ENCODE data around the gene FBLN5. TPM values are rescaled to one million over a fixed set of nuclear protein-coding genes. Genes with fewer than 3 reads are reported as not detected.

The FBLN5 gene
- total RNA-seq, 4 donors from 2014 or later: 19.6 to 36.8 (median 27.3) TPM

DNA sequence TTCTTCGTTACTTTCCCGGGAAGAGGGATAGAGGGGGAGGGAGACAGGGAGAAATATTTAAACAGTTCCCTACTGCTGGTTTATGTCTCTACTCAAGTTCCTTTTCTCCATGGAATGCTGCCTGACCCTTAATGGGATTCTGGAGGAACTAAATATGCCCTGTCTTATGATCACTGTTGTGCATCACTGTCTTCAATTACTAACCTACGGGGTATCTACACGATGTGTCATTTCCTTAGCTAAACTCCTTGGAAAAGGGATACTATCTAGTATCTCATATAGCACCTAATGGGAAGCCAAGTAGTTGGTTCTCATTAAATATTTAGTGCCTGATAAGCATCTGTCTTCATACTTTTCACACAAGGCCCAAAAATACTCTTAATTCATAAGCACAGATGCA, 37.5 kb upstream of the FBLN5 start:
- Histone ChIP-seq H3K9me3 (no peaks in the 10 kb centered on the region), H3K27ac (peak overlapping the region in 2 of 4 donors; percentile 20 to 42), H3K4me3 (no peak overlapping the region), H3K4me1 (peaks cover 8 to 23% of the 10 kb centered on the region in 2 donors), H3K27me3 (no peaks in the 10 kb centered on the region), H3K36me3 (peaks cover 0 to 45% of the 10 kb centered on the region in 2 donors)
- no peak for TF ChIP-seq POLR2A (IDR thresholded peaks at IDR 0.05)
- TF ChIP-seq, protein P1, sequence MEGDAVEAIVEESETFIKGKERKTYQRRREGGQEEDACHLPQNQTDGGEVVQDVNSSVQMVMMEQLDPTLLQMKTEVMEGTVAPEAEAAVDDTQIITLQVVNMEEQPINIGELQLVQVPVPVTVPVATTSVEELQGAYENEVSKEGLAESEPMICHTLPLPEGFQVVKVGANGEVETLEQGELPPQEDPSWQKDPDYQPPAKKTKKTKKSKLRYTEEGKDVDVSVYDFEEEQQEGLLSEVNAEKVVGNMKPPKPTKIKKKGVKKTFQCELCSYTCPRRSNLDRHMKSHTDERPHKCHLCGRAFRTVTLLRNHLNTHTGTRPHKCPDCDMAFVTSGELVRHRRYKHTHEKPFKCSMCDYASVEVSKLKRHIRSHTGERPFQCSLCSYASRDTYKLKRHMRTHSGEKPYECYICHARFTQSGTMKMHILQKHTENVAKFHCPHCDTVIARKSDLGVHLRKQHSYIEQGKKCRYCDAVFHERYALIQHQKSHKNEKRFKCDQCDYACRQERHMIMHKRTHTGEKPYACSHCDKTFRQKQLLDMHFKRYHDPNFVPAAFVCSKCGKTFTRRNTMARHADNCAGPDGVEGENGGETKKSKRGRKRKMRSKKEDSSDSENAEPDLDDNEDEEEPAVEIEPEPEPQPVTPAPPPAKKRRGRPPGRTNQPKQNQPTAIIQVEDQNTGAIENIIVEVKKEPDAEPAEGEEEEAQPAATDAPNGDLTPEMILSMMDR (IDR thresholded peaks at IDR 0.05 in 4 of 5, conservative IDR thresholded peaks at IDR 0.05 in 1 of 5): no peak
- no peak for DNase-seq
- no peak for ATAC-seq
- in situ Hi-C loops (cut with MboI; ENCODE audit: low sequenced_read_pairs in 4 of 4): no loop called here
- intact Hi-C loops (cut with DNase I; ENCODE audit: low total_unique reads): no loop called here

- Histone ChIP-seq H3K27me3 (no peaks in the 10 kb centered on the region), H3K4me1 (peaks cover 8 to 32% of the 10 kb centered on the region in 2 donors), H3K9me3 (no peaks in the 10 kb centered on the region), H3K36me3 (peaks cover 0 to 33% of the 10 kb centered on the region in 2 donors), H3K27ac (no peak overlapping the region), H3K4me3 (no peak overlapping the region)
- in situ Hi-C loops (cut with MboI; ENCODE audit: low sequenced_read_pairs in 4 of 4) (no loop called here), intact Hi-C loops (cut with DNase I; ENCODE audit: low total_unique reads) (no loop called here)
- ATAC-seq: no peak
- no peak for DNase-seq
- no peak for TF ChIP-seq POLR2A (IDR thresholded peaks at IDR 0.05)
Measured at GRCh38 chr14:91983588-91983987, 36.1 kb upstream of the FBLN5 start.

- H3K4me3 ChIP-seq: no peak overlapping the region
- DNase-seq: peak in 1 of 2 donors; percentile 9
- in situ Hi-C loops (cut with MboI; ENCODE audit: low sequenced_read_pairs in 4 of 4): no loop called here
- peaks cover 0 to 10% of the 10 kb centered on the region in 2 donors for H3K36me3 ChIP-seq
- TF ChIP-seq, protein P1 (IDR thresholded peaks at IDR 0.05 in 4 of 5, conservative IDR thresholded peaks at IDR 0.05 in 1 of 5): no peak
- no peak for TF ChIP-seq POLR2A (IDR thresholded peaks at IDR 0.05)
- ATAC-seq: peak; percentile 99 to 100
- peak overlapping the region; percentile 58 to 81 (median 76) for H3K27ac ChIP-seq
- H3K4me1 ChIP-seq: peaks cover 0 to 33% of the 10 kb centered on the region in 2 donors
- no peaks in the 10 kb centered on the region for H3K27me3 ChIP-seq
- no peaks in the 10 kb centered on the region for H3K9me3 ChIP-seq
- intact Hi-C loops (cut with DNase I; ENCODE audit: low total_unique reads): no loop called here
Measured at GRCh38 chr14:91980157-91980556, 32.7 kb upstream of the FBLN5 start.

DNA sequence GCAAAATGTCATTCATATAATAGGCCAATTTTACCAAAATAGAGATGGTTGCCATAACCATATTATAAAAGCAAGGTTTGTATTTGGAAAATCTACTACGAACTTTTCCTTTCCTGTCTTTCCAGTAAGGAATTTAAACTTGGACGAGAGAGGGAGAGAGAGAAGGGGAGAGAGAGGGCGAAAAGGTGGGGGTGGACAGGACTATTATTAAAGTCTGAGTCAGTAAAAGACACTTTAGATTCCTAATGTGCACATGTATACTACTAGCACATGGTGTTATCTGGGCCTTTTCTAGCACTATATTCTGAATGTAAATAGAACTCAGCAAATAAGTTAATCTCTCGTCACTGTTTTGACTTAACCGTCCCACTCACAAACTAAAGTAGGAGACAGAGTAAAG, 30.4 kb upstream of the FBLN5 start:
- DNase-seq (no peak), ATAC-seq (peak; percentile 49 to 70)
- peak overlapping the region in 3 of 4 donors; percentile 56 to 81 (median 71) for H3K27ac ChIP-seq
- intact Hi-C loops (cut with DNase I; ENCODE audit: low total_unique reads) (no loop called here), in situ Hi-C loops (cut with MboI; ENCODE audit: low sequenced_read_pairs in 4 of 4) (no loop called here)
- H3K4me1 ChIP-seq: peaks cover 0 to 31% of the 10 kb centered on the region in 2 donors
- TF ChIP-seq, protein P1 (IDR thresholded peaks at IDR 0.05 in 4 of 5, conservative IDR thresholded peaks at IDR 0.05 in 1 of 5): no peak
- no peak for TF ChIP-seq POLR2A (IDR thresholded peaks at IDR 0.05)
- no peaks in the 10 kb centered on the region for H3K27me3 ChIP-seq
- no peaks in the 10 kb centered on the region for H3K9me3 ChIP-seq
- no peak overlapping the region for H3K4me3 ChIP-seq
- H3K36me3 ChIP-seq: peaks cover 3 to 18% of the 10 kb centered on the region in 2 donors

- Histone ChIP-seq H3K9me3 (no peaks in the 10 kb centered on the region), H3K27me3 (no peaks in the 10 kb centered on the region), H3K4me1 (peaks cover 0 to 24% of the 10 kb centered on the region in 2 donors), H3K36me3 (peaks cover 3 to 35% of the 10 kb centered on the region in 2 donors), H3K4me3 (no peak overlapping the region), H3K27ac (no peak overlapping the region)
- DNase-seq (no peak), ATAC-seq (no peak)
- in situ Hi-C loops (cut with MboI; ENCODE audit: low sequenced_read_pairs in 4 of 4): no loop called here
- no peak for TF ChIP-seq POLR2A (IDR thresholded peaks at IDR 0.05)
- TF ChIP-seq, protein P1 (IDR thresholded peaks at IDR 0.05 in 4 of 5, conservative IDR thresholded peaks at IDR 0.05 in 1 of 5): no peak
- intact Hi-C loops (cut with DNase I; ENCODE audit: low total_unique reads): no loop called here
Measured at GRCh38 chr14:91975763-91976162, 28.3 kb upstream of the FBLN5 start.
